ENCODE measurements around the gene NF1.

The NF1 gene

DNA sequence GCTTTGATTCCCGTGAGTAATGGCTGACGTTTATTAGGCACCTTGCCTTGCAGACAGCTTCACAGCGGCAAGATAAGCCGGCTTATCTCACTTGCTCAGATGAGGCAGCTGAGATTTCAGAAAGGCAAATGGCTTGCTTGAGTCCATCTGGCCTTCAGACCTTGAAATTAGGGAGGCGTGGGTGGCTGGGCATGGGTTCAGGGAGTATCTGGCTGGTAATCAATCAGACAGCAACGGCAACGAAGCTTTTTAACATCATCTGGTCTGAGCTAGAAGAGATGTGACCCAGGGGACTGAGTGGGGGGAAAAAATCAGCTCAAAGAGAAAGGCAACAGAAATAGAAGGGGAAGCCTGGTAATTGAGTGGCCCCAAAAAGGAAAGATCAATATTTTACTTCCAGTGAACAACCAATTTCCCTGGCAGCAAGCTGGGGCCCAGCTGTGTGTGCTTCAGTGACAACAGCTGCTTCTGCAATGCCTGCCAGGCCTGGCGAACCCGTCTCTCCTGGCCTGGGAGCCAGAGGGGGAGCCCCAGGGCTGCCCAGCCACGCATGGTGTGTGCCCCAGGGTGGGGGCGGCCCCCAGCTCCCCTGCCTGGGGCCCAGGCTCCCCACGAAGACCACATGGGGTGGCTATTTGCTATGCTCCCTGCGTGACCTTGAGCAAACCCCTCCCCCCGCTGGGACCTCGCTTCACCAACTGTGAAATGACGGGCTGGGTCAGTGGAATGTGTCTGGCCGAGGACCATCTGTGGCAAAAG lies 330.7 kb downstream of the NF1 start:
- TF ChIP-seq, protein P1, sequence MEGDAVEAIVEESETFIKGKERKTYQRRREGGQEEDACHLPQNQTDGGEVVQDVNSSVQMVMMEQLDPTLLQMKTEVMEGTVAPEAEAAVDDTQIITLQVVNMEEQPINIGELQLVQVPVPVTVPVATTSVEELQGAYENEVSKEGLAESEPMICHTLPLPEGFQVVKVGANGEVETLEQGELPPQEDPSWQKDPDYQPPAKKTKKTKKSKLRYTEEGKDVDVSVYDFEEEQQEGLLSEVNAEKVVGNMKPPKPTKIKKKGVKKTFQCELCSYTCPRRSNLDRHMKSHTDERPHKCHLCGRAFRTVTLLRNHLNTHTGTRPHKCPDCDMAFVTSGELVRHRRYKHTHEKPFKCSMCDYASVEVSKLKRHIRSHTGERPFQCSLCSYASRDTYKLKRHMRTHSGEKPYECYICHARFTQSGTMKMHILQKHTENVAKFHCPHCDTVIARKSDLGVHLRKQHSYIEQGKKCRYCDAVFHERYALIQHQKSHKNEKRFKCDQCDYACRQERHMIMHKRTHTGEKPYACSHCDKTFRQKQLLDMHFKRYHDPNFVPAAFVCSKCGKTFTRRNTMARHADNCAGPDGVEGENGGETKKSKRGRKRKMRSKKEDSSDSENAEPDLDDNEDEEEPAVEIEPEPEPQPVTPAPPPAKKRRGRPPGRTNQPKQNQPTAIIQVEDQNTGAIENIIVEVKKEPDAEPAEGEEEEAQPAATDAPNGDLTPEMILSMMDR (IDR thresholded peaks at IDR 0.05; ENCODE audit: low read depth, low read length) = no peak
- DNase-seq (ENCODE audit: low read depth in 2 of 2) = no peak
- no peak overlapping the region for H3K4me3 ChIP-seq (replicated peaks in 1 of 2; ENCODE audit: low read depth in 2 of 2, low read length in 2 of 2)

Data from cardiac fibroblast (primary cell).